Mammary epithelial cell (primary cell): ENCODE results near the gene SREK1IP1.

Experiments used
- CTCF ChIP-seq, 2 donors: IDR thresholded peaks in 1 of 2; conservative IDR thresholded peaks in 1 of 2; 2 replicates each; pipeline ENCODE4 v1.5.1; 2011 to 2012; ENCODE audit warnings: inconsistent platforms in 2 of 2, low read length in 2 of 2, mild to moderate bottlenecking in 2 of 2, control low read depth in 1 of 2, low read depth in 1 of 2; ENCODE audit not compliant: insufficient read depth in 1 of 2; ENCODE audit errors: extremely low read depth in 1 of 2
- EZH2 ChIP-seq: IDR thresholded peaks from 2 replicates; pipeline ENCODE4 v1.6.1; 2012; ENCODE audit warnings: low read length, inconsistent platforms, borderline replicate concordance

GRCh38 chr5:64766941-64767340 is 1.6 kb downstream of the SREK1IP1 start:
- TF ChIP-seq CTCF (conservative IDR thresholded peaks at IDR 0.05 in 1 of 2, IDR thresholded peaks at IDR 0.05 in 1 of 2; ENCODE audit: extremely low read depth in 1 of 2, insufficient read depth in 1 of 2, low read depth in 1 of 2, low read length in 2 of 2) (no peak), EZH2 (no peak)
